NCI-H2196 treated with DMSO at 0.1 percent for 48 hours (cell line): ENCODE measurements around the gene CEP128.

Experiments used
- DNase-seq: peaks from one replicate; lab custom pipeline; 2025; ENCODE audit not compliant: unreplicated experiment; lab: John Stamatoyannopoulos, UW

Gene CEP128

GRCh38 chr14:80780500-80780899 lies 161.0 kb downstream of the CEP128 start:
- no peak for DNase-seq

GRCh38 chr14:80776657-80777056 lies 164.9 kb downstream of the CEP128 start:
- no peak for DNase-seq

GRCh38 chr14:80776186-80776585 lies 165.4 kb downstream of the CEP128 start:
- DNase-seq: no peak

- no peak for DNase-seq
Observed at GRCh38 chr14:80772504-80772903, 169.0 kb downstream of the CEP128 start.

- DNase-seq: no peak
Observed at GRCh38 chr14:80771201-80771600, 170.3 kb downstream of the CEP128 start.

GRCh38 chr14:80770114-80770908 lies 171.2 kb downstream of the CEP128 start:
- no peak for DNase-seq

GRCh38 chr14:80768646-80769045 lies 172.9 kb downstream of the CEP128 start:
- DNase-seq: no peak

- DNase-seq: no peak
Observed at GRCh38 chr14:80764921-80765507, 176.5 kb downstream of the CEP128 start.

GRCh38 chr14:80764496-80764895 lies 177.0 kb downstream of the CEP128 start:
- no peak for DNase-seq

GRCh38 chr14:80762641-80763228 lies 178.8 kb downstream of the CEP128 start:
- DNase-seq: no peak

- no peak for DNase-seq
Observed at GRCh38 chr14:80754696-80755095, 186.8 kb downstream of the CEP128 start.

GRCh38 chr14:80751285-80751684 lies 190.3 kb downstream of the CEP128 start:
- no peak for DNase-seq

- no peak for DNase-seq
Observed at GRCh38 chr14:80726211-80726610, 215.3 kb downstream of the CEP128 start.

GRCh38 chr14:80718940-80719339 lies 222.6 kb downstream of the CEP128 start:
- DNase-seq: no peak

- no peak for DNase-seq
Observed at GRCh38 chr14:80714474-80714873, 227.1 kb downstream of the CEP128 start.

GRCh38 chr14:80713076-80713850 lies 228.3 kb downstream of the CEP128 start:
- no peak for DNase-seq

GRCh38 chr14:80705241-80705980 lies 236.1 kb downstream of the CEP128 start:
- DNase-seq: no peak

- DNase-seq: no peak
Observed at GRCh38 chr14:80700601-80701000, 240.9 kb downstream of the CEP128 start.

GRCh38 chr14:80699861-80700260 lies 241.7 kb downstream of the CEP128 start:
- no peak for DNase-seq

- no peak for DNase-seq
Observed at GRCh38 chr14:80698974-80699373, 242.6 kb downstream of the CEP128 start.

- no peak for DNase-seq
Observed at GRCh38 chr14:80695869-80696268, 245.7 kb downstream of the CEP128 start.
